ENCODE measurements around the gene IQGAP2.

The IQGAP2 gene

DNA sequence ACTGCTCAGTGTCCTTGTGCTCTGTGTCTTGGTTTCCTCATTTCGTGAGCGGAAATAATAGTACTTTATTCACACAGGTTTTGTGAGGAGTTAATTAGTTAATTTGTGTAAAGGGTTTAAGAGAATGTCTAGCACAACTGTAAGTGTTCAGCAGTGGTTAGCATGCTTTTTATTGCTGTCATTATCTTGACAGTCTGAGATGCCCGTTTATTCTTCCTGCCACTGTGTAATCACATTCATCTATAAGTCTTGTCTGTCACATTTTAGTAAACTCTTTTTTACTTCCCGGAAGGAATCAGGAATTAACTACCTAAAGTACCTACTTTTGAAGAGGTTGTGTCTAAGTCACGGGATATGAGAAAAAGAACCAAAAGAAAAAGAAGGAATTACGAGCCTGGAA is 38.0 kb downstream of the IQGAP2 start:
- Histone ChIP-seq H3K4me1 (ENCODE audit: control insufficient read depth in 1 of 2, insufficient read depth in 2 of 2, low read length in 2 of 2) (no peaks in the 10 kb centered on the region), H3K4me3 (ENCODE audit: low read depth in 1 of 2, low read length in 2 of 2) (no peak overlapping the region), H3K9me3 (ENCODE audit: control insufficient read depth in 1 of 2, low read length in 2 of 2) (no peaks in the 10 kb centered on the region), H3K36me3 (ENCODE audit: control insufficient read depth in 1 of 2, insufficient read depth in 2 of 2, low read length in 2 of 2) (no peaks in the 10 kb centered on the region), H3K27ac (ENCODE audit: low read length) (no peak overlapping the region), H3K27me3 (ENCODE audit: low read depth, low read length) (no peaks in the 10 kb centered on the region)

DNA sequence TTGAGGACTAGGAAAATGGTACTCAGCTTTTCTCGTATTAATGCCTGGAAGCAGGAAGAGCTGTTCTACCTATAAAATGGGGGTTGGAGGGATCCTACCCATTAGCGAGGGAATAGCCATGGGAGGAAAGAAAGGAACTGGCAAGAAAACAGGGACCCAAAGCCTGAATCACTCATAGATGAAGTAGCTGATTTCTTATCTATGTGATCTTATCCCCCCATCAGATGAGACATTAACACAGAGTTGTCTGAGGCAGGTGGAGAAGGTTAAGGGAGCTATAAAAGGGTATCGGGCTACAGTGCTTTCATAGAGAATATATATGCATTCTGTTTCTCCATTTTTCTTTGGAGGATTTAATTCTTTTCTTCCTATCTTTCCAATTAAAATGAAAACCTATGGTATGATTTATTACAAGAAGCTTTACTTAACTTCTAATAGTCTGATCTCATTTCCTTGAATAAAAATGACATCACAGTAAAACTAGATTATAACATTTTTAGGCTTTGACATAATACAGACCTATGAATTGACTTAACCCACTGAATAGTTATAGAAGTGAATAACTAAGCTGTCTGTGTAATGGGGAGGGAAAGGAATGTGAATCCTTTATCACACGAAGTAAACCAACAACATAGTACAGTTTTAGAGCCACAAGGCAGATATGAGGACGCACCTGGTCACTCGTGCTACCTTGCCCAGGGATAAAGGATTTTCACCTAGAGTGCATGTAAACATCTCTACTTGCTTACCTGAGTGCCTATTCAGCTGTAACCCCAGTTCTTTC is 39.0 kb downstream of the IQGAP2 start:
- no peak overlapping the region for H3K4me3 ChIP-seq (ENCODE audit: low read depth in 1 of 2, low read length in 2 of 2)
- H3K9me3 ChIP-seq (ENCODE audit: control insufficient read depth in 1 of 2, low read length in 2 of 2) = no peaks in the 10 kb centered on the region
- no peaks in the 10 kb centered on the region for H3K27me3 ChIP-seq (ENCODE audit: low read depth, low read length)
- H3K36me3 ChIP-seq (ENCODE audit: control insufficient read depth in 1 of 2, insufficient read depth in 2 of 2, low read length in 2 of 2) = no peaks in the 10 kb centered on the region
- no peaks in the 10 kb centered on the region for H3K4me1 ChIP-seq (ENCODE audit: control insufficient read depth in 1 of 2, insufficient read depth in 2 of 2, low read length in 2 of 2)
- H3K27ac ChIP-seq (ENCODE audit: low read length) = no peak overlapping the region

DNA sequence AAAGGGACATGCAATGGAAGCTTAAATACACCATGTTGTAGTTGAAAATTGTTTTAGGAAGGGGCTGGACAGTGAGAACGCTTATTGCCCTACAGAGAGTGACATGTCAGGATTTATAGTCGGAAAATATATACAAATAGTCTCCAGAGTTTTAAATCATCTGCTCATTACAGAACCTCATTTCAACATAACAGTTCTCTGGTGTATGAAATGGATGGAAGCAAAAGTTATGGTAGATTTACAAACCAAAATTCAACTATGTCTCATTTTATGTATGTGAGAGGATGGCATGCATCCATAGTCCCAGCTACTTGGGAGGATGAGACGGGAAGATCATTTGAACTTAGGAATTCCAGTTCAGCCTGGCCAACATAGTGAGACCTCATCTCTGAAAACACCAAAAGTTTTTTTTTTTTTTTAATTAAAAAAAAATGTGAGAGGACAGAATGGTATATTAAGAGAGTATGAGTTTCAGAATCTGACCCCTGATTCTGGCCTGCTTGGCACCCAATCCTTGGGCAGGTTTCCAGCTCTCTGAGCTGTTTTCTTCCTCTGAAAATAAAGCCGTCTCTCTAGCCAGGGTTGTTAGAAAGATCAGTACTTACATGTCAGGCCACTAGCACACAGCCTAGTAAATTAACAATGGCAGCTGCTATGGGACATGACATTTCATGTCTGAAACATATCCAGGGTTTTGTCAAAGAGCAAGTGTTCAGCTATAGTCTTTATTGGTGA is 40.1 kb downstream of the IQGAP2 start:
- Histone ChIP-seq H3K27me3 (ENCODE audit: low read depth, low read length) (no peaks in the 10 kb centered on the region), H3K27ac (ENCODE audit: low read length) (no peak overlapping the region), H3K36me3 (ENCODE audit: control insufficient read depth in 1 of 2, insufficient read depth in 2 of 2, low read length in 2 of 2) (no peaks in the 10 kb centered on the region), H3K4me3 (ENCODE audit: low read depth in 1 of 2, low read length in 2 of 2) (no peak overlapping the region), H3K9me3 (ENCODE audit: control insufficient read depth in 1 of 2, low read length in 2 of 2) (no peaks in the 10 kb centered on the region), H3K4me1 (ENCODE audit: control insufficient read depth in 1 of 2, insufficient read depth in 2 of 2, low read length in 2 of 2) (no peaks in the 10 kb centered on the region)

DNA sequence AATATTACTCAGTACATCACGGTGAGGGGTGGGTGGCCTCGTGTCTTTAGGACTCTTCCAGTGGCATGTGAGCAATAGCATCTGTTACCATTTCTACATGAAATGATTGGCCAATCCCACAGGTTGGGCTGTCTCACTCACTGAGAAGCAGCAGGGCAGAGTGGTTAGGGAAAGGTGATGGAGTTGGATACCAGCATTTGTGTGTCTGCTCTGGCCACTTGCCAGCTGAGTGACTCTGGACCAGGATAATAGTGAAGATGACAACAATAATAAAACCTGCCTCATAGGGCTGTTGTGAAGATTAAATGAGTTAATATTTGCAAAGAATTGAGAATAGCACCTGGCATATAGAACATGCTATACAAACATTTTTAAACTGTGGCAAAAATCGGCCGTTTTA is 42.0 kb downstream of the IQGAP2 start:
- Histone ChIP-seq H3K4me1 (ENCODE audit: control insufficient read depth in 1 of 2, insufficient read depth in 2 of 2, low read length in 2 of 2) (peaks cover 0 to 10% of the 10 kb centered on the region in 2 donors), H3K27ac (ENCODE audit: low read length) (no peak overlapping the region), H3K27me3 (ENCODE audit: low read depth, low read length) (no peaks in the 10 kb centered on the region), H3K4me3 (ENCODE audit: low read depth in 1 of 2, low read length in 2 of 2) (no peak overlapping the region), H3K9me3 (ENCODE audit: control insufficient read depth in 1 of 2, low read length in 2 of 2) (no peaks in the 10 kb centered on the region), H3K36me3 (ENCODE audit: control insufficient read depth in 1 of 2, insufficient read depth in 2 of 2, low read length in 2 of 2) (no peaks in the 10 kb centered on the region)

DNA sequence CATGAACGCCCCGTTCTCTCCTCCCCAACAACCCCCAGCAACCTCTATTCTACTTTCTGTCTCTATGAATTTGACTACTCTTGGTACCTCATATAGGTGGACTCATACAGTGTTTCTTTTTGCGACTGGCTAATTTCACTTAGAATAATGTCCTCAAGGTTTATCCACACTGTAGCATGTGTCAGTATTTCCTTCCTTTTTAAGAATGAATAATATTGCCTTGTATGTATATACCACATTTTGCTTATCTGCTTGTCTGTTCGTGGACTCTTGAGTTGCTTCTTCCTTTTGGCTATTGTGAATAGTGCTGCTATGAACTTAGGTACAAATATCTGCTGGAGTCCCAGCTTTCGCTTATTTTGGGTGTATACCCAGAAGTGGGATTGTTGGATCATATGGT is 42.7 kb downstream of the IQGAP2 start:
- no peaks in the 10 kb centered on the region for H3K9me3 ChIP-seq (ENCODE audit: control insufficient read depth in 1 of 2, low read length in 2 of 2)
- no peaks in the 10 kb centered on the region for H3K36me3 ChIP-seq (ENCODE audit: control insufficient read depth in 1 of 2, insufficient read depth in 2 of 2, low read length in 2 of 2)
- no peaks in the 10 kb centered on the region for H3K27me3 ChIP-seq (ENCODE audit: low read depth, low read length)
- H3K4me1 ChIP-seq (ENCODE audit: control insufficient read depth in 1 of 2, insufficient read depth in 2 of 2, low read length in 2 of 2) = peaks cover 0 to 10% of the 10 kb centered on the region in 2 donors
- H3K4me3 ChIP-seq (ENCODE audit: low read depth in 1 of 2, low read length in 2 of 2) = no peak overlapping the region
- H3K27ac ChIP-seq (ENCODE audit: low read length) = no peak overlapping the region

DNA sequence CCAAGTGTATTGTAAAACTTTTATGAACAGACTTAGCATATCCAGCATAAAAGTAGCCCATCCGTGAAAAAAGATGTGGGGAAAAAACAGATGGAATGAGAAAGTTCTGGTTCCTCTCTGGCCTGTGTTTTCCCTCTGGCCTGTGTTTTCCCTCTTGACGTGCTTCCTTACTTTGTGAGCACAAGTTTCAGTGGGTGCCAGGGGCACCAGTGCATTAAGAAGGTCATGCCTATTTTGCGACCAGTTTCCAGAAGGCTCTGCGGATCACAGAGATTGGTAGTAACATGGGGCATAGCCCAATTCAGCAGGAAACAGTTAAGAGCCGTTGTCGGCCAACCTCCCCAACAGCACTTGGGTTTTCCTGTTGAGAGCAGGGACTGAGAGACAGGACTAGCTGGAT is 43.7 kb downstream of the IQGAP2 start:
- Histone ChIP-seq H3K4me3 (ENCODE audit: low read depth in 1 of 2, low read length in 2 of 2) (no peak overlapping the region), H3K27ac (ENCODE audit: low read length) (no peak overlapping the region), H3K36me3 (ENCODE audit: control insufficient read depth in 1 of 2, insufficient read depth in 2 of 2, low read length in 2 of 2) (no peaks in the 10 kb centered on the region), H3K27me3 (ENCODE audit: low read depth, low read length) (no peaks in the 10 kb centered on the region), H3K9me3 (ENCODE audit: control insufficient read depth in 1 of 2, low read length in 2 of 2) (no peaks in the 10 kb centered on the region), H3K4me1 (ENCODE audit: control insufficient read depth in 1 of 2, insufficient read depth in 2 of 2, low read length in 2 of 2) (peaks cover 0 to 10% of the 10 kb centered on the region in 2 donors)

DNA sequence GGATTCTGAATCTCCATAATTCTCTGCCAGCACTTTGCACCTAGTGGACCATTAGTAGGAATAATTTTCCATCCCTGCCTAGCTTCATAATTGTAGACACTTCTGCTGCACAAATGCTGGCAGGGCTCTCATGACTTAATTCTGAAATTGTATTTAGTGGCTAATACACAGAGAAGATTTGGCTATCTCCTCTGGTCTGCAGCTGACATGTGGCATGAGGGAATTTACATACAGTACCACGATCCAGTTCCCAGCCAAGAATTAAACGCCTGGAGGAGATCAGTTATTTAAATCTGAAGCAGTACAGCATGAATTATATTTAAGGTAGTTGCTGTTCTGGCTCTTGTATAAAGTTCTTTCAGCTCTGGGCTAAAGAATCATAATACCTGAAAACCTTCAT is 46.5 kb downstream of the IQGAP2 start:
- no peaks in the 10 kb centered on the region for H3K36me3 ChIP-seq (ENCODE audit: control insufficient read depth in 1 of 2, insufficient read depth in 2 of 2, low read length in 2 of 2)
- H3K27me3 ChIP-seq (ENCODE audit: low read depth, low read length) = no peaks in the 10 kb centered on the region
- peaks cover 0 to 10% of the 10 kb centered on the region in 2 donors for H3K4me1 ChIP-seq (ENCODE audit: control insufficient read depth in 1 of 2, insufficient read depth in 2 of 2, low read length in 2 of 2)
- no peak overlapping the region for H3K4me3 ChIP-seq (ENCODE audit: low read depth in 1 of 2, low read length in 2 of 2)
- H3K9me3 ChIP-seq (ENCODE audit: control insufficient read depth in 1 of 2, low read length in 2 of 2) = no peaks in the 10 kb centered on the region
- H3K27ac ChIP-seq (ENCODE audit: low read length) = no peak overlapping the region

DNA sequence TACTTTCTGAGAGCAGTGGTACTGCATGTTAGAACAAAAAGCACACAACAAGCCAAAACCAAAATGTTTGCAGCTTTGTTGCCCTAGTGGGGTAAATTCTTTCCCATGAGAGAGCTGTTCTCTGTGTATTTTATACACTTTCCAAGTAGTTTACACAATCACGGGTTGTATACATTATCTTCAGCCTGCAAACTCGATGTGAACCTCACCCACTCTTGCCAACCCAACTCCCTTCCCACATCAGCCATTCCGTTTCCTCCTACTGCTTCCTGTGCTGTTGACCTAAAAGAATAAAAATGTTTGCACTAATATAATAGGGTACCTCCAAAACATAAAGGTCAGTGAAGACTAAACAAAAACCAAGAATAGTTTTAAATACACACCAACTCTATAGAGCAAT is 47.0 kb downstream of the IQGAP2 start:
- Histone ChIP-seq H3K9me3 (ENCODE audit: control insufficient read depth in 1 of 2, low read length in 2 of 2) (no peaks in the 10 kb centered on the region), H3K36me3 (ENCODE audit: control insufficient read depth in 1 of 2, insufficient read depth in 2 of 2, low read length in 2 of 2) (no peaks in the 10 kb centered on the region)

DNA sequence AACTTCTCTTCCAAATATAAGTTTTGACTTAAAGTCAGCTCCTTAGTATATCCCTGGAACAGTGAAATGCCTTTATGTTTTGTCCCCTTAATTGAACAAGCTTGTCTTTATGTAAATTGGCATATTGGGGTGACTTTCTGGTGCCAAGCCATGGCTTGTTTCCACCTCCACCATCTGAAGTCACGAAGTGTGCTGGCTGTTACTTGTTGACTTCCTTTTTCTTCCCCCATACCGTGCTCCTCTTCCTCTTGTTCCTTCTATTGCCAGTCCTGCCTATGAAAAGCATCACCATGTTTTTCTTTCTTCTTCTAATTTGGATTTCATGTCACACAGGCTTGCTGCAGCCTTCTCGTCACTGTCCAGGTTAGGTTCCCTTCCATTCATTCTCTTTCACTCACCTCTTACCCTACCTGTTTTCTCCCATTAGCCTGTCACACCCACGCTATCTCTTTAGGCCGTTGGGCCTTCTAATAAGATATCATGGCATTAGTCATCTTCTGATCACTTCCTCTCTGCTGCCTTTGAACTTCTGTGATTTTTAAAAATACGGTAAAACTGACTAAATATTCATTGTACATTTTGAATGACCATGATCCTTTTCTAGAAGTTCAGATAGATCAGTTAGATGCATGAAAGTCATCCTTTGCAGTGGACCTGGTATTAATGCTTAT is 48.1 kb downstream of the IQGAP2 start:
- no peaks in the 10 kb centered on the region for H3K27me3 ChIP-seq (ENCODE audit: low read depth, low read length)
- H3K4me3 ChIP-seq (ENCODE audit: low read depth in 1 of 2, low read length in 2 of 2) = no peak overlapping the region
- no peaks in the 10 kb centered on the region for H3K9me3 ChIP-seq (ENCODE audit: control insufficient read depth in 1 of 2, low read length in 2 of 2)
- peaks cover 0 to 10% of the 10 kb centered on the region in 2 donors for H3K4me1 ChIP-seq (ENCODE audit: control insufficient read depth in 1 of 2, insufficient read depth in 2 of 2, low read length in 2 of 2)
- no peak overlapping the region for H3K27ac ChIP-seq (ENCODE audit: low read length)
- H3K36me3 ChIP-seq (ENCODE audit: control insufficient read depth in 1 of 2, insufficient read depth in 2 of 2, low read length in 2 of 2) = no peaks in the 10 kb centered on the region

More for the DNA sequence above, 47.0 kb downstream of the IQGAP2 start:
- H3K4me3 ChIP-seq (ENCODE audit: low read depth in 1 of 2, low read length in 2 of 2) = no peak overlapping the region
- peaks cover 0 to 10% of the 10 kb centered on the region in 2 donors for H3K4me1 ChIP-seq (ENCODE audit: control insufficient read depth in 1 of 2, insufficient read depth in 2 of 2, low read length in 2 of 2)
- H3K27ac ChIP-seq (ENCODE audit: low read length) = no peak overlapping the region
- no peaks in the 10 kb centered on the region for H3K27me3 ChIP-seq (ENCODE audit: low read depth, low read length)

DNA sequence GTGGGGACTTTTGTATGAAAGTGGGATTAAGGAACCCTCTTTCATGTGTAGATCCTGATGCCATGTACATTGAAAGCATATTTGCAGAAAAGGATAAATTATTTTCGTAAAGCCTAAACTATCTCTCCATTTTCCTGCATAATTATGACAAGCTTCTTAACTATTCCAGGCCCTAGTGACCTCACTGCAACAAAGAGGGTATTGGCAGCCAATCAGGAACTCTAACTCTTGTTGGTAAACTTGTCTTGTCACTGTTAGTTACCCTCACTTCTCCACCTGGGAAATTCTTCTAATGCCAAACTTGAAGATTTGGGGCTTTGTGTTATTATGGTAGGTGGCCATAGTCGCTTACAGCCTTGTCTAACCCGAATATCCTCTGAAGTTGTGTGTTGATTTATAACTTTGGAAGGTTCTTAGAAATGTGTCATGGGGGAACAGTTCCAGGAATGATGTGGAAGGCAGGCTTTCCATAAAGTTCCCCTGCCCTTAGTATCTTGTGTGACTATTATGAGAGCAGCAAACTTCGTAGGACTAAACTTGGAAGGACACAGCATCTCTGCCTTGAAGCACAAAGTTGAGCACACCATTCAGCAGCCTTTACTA is 52.5 kb downstream of the IQGAP2 start:
- Histone ChIP-seq H3K4me3 (ENCODE audit: low read depth in 1 of 2, low read length in 2 of 2) (no peak overlapping the region), H3K27ac (ENCODE audit: low read length) (no peak overlapping the region)

DNA sequence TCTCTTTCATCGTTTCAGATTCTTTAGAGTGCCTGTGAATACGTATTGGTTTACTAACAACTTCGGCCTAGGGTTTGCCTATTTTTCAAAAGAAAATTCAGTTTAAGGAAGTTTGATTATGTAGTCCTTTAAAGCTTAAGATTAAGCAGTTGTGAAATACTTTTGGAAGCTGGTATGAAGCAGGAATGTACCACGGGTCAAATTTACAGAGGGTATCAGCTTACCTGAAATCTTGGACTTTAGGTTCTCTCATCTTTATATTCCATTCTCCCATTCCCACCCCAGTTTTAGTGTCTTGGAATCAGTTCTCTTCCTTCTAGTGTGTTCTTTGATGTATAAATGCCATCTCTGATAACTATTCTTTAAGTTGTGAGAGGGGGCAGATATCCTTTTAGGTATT is 53.2 kb downstream of the IQGAP2 start:
- Histone ChIP-seq H3K4me1 (ENCODE audit: control insufficient read depth in 1 of 2, insufficient read depth in 2 of 2, low read length in 2 of 2) (peaks cover 0 to 16% of the 10 kb centered on the region in 2 donors), H3K27ac (ENCODE audit: low read length) (no peak overlapping the region), H3K9me3 (ENCODE audit: control insufficient read depth in 1 of 2, low read length in 2 of 2) (no peaks in the 10 kb centered on the region), H3K27me3 (ENCODE audit: low read depth, low read length) (no peaks in the 10 kb centered on the region), H3K4me3 (ENCODE audit: low read depth in 1 of 2, low read length in 2 of 2) (no peak overlapping the region), H3K36me3 (ENCODE audit: control insufficient read depth in 1 of 2, insufficient read depth in 2 of 2, low read length in 2 of 2) (no peaks in the 10 kb centered on the region)

More for the DNA sequence above, 52.5 kb downstream of the IQGAP2 start:
- Histone ChIP-seq H3K27me3 (ENCODE audit: low read depth, low read length) (no peaks in the 10 kb centered on the region), H3K4me1 (ENCODE audit: control insufficient read depth in 1 of 2, insufficient read depth in 2 of 2, low read length in 2 of 2) (peaks cover 0 to 16% of the 10 kb centered on the region in 2 donors), H3K9me3 (ENCODE audit: control insufficient read depth in 1 of 2, low read length in 2 of 2) (no peaks in the 10 kb centered on the region), H3K36me3 (ENCODE audit: control insufficient read depth in 1 of 2, insufficient read depth in 2 of 2, low read length in 2 of 2) (no peaks in the 10 kb centered on the region)

Measured in muscle layer of duodenum (tissue), 2 donors.